Measurements from ENCODE around the gene ADCY7. TPM values are rescaled to one million over a fixed set of nuclear protein-coding genes. Genes with fewer than 3 reads are reported as not detected.

The ADCY7 gene
- total and polyA plus RNA-seq, 9 of the 15 experiments (the other 6 are each of a cell fraction or from before 2014, with no cell fraction given) = 2.3 to 108 (median 28.6) TPM

GRCh38 chr16:50314665-50315064 lies 48.3 kb downstream of the ADCY7 start:
- Histone ChIP-seq H3K27me3 (ENCODE audit: control insufficient read depth in 2 of 2, insufficient read depth in 2 of 2, low read length in 2 of 2) (no peaks in the 10 kb centered on the region), H2AFZ (ENCODE audit: low read depth, low read length) (no peak overlapping the region), H3K36me3 (ENCODE audit: control insufficient read depth, insufficient read depth, low read length) (peaks cover 96% of the 10 kb centered on the region), H3K9me1 (ENCODE audit: control insufficient read depth, insufficient read depth, low read length) (no peaks in the 10 kb centered on the region), H3K9ac (ENCODE audit: insufficient read depth in 1 of 2, low read depth in 2 of 2, low read length in 2 of 2) (no peak overlapping the region), H3K79me2 (ENCODE audit: control insufficient read depth, insufficient read depth, low read length) (no peaks in the 10 kb centered on the region), H3K4me1 (replicated peaks in 1 of 2; ENCODE audit: control insufficient read depth in 2 of 2, insufficient read depth in 2 of 2, low read length in 2 of 2) (peaks cover 0 to 10% of the 10 kb centered on the region in 2 experiments; a peak in 2 of 5 replicates), H3K4me3 (no peak overlapping the region), H3K4me2 (ENCODE audit: insufficient read depth, low read length) (no peak overlapping the region), H3K9me3 (replicated peaks; ENCODE audit: control insufficient read depth, insufficient read depth, low read depth, low read length) (no peaks in the 10 kb centered on the region), H4K20me1 (replicated peaks; ENCODE audit: control insufficient read depth, insufficient read depth, low read length) (no peaks in the 10 kb centered on the region; the same call in 1 of the 2 replicates), H3K27ac (ENCODE audit: extremely low read depth, low read depth, low read length) (no peak overlapping the region)
- BruUV-seq (replicated peaks) = no TSS peak
- ATAC-seq (no peak), DNase-seq (ENCODE audit: extremely low read depth in 1 of 4, low spot score in 3 of 4) (no peak), FAIRE-seq (no peak)
- POLR2A ChIA-PET = no interaction called here
- intact Hi-C loops (cut with micrococcal nuclease) = no loop called here
- TF ChIP-seq POLR2AphosphoS5 (IDR thresholded peaks at IDR 0.05; ENCODE audit: control insufficient read depth, insufficient read depth, low read depth, low read length) (0 out of 2 replicates have a peak, but pooled peaks have one; percentile 11), ZNF23 (CRISPR knock-in tag; IDR thresholded peaks at IDR 0.05) (no peak)
- in situ Hi-C loops (cut with MboI) = no loop called here
- WGBS (ENCODE audit: insufficient coverage, low coverage, missing lambda C conversion rate) = 92% methylated on average over 8 of the region's 8 CpGs
- CTCF ChIA-PET (ENCODE audit: low intra/inter-chr PET ratio) = no interaction called here

- ChIA-PET POLR2A (interaction anchor here (0.7 to 1.1 kb wide), 3 partner anchors 9 to 43 kb away, joined by 3 to 4 read pairs (median 3); no protein-coding TSS in a partner anchor), CTCF (ENCODE audit: low intra/inter-chr PET ratio) (no interaction called here)
- peaks cover 96% of the 10 kb centered on the region for H3K36me3 ChIP-seq (ENCODE audit: control insufficient read depth, insufficient read depth, low read length)
Observed at GRCh38 chr16:50315346-50315997, 49.1 kb downstream of the ADCY7 start.

More at GRCh38 chr16:50315346-50315997, 49.1 kb downstream of the ADCY7 start:
- Histone ChIP-seq H3K9me3 (replicated peaks; ENCODE audit: control insufficient read depth, insufficient read depth, low read depth, low read length) (no peaks in the 10 kb centered on the region), H2AFZ (ENCODE audit: low read depth, low read length) (no peak overlapping the region), H4K20me1 (replicated peaks; ENCODE audit: control insufficient read depth, insufficient read depth, low read length) (no peaks in the 10 kb centered on the region; the same call in 1 of the 2 replicates), H3K27me3 (ENCODE audit: control insufficient read depth in 2 of 2, insufficient read depth in 2 of 2, low read length in 2 of 2) (no peaks in the 10 kb centered on the region), H3K9me1 (ENCODE audit: control insufficient read depth, insufficient read depth, low read length) (no peaks in the 10 kb centered on the region), H3K4me1 (replicated peaks in 1 of 2; ENCODE audit: control insufficient read depth in 2 of 2, insufficient read depth in 2 of 2, low read length in 2 of 2) (peaks cover 0 to 10% of the 10 kb centered on the region in 2 experiments; a peak in 2 of 5 replicates), H3K79me2 (ENCODE audit: control insufficient read depth, insufficient read depth, low read length) (no peaks in the 10 kb centered on the region), H3K4me3 (no peak overlapping the region), H3K27ac (ENCODE audit: extremely low read depth, low read depth, low read length) (no peak overlapping the region), H3K9ac (ENCODE audit: insufficient read depth in 1 of 2, low read depth in 2 of 2, low read length in 2 of 2) (no peak overlapping the region), H3K4me2 (ENCODE audit: insufficient read depth, low read length) (no peak overlapping the region)
- in situ Hi-C loops (cut with MboI) (no loop called here), intact Hi-C loops (cut with micrococcal nuclease) (no loop called here)
- BruUV-seq (replicated peaks) = TSS peak; percentile 16
- 90% methylated on average over 15 of the region's 15 CpGs for WGBS (ENCODE audit: insufficient coverage, low coverage, missing lambda C conversion rate)
- no peak for FAIRE-seq
- ATAC-seq = no peak
- no peak for TF ChIP-seq ZEB2 (IDR thresholded peaks at IDR 0.05)
- TF ChIP-seq POLR2A (conservative IDR thresholded peaks at IDR 0.05) = peak; percentile 30; the same call in 1 of the 2 replicates
- TF ChIP-seq POLR2G (IDR thresholded peaks at IDR 0.05; ENCODE audit: low read depth, low read length) = 0 out of 2 replicates have a peak, but pooled peaks have one; percentile 31
- no peak for TF ChIP-seq HDGF (IDR thresholded peaks at IDR 0.05)
- no peak for TF ChIP-seq EHMT2 (IDR thresholded peaks at IDR 0.05)
- TF ChIP-seq MYNN (IDR thresholded peaks at IDR 0.05) = no peak
- TF ChIP-seq MYNN (CRISPR knock-in tag; IDR thresholded peaks at IDR 0.05) = no peak
- TF ChIP-seq FOS (IDR thresholded peaks at IDR 0.05; ENCODE audit: extremely low read depth, insufficient read length) = no peak
- DNase-seq (ENCODE audit: extremely low read depth in 1 of 4, low spot score in 3 of 4) = no peak
